Stomach (tissue), 9 donors: ENCODE measurements around the gene PTPRG. TPM values are rescaled to one million over a fixed set of nuclear protein-coding genes. Genes with fewer than 3 reads are reported as not detected.
"Not testable (repeated sequence)": the region's sequence is repeated elsewhere in the genome, so short reads cannot be mapped to it uniquely, and the experiment has no call there.

Source experiments
- DNase-seq, 2 donors: peaks; one replicate each; pipeline versions ENCODE4 v3.0.0 to v3.0.0-alpha.2; 2013 to 2019
- H3K27ac ChIP-seq, 5 donors: fragments of 200-600 bp in 4 of 5; sonication (generic) in 4 of 5; one replicate each; pipeline ENCODE4 v1.5.1; 2013 to 2019; ENCODE audit warnings: mild to moderate bottlenecking in 1 of 5, moderate library complexity in 1 of 5
- H3K27me3 ChIP-seq, 3 donors: fragments of 200-600 bp; sonication (generic); one replicate each; pipeline ENCODE4 v1.5.1; 2017 to 2019; ENCODE audit warnings: mixed run types in 1 of 3
- H3K36me3 ChIP-seq, 4 donors: fragments of 200-600 bp; sonication (generic); 1 replicate in 3 of 4; 2 replicates in 1 of 4; pipeline ENCODE4 v1.5.1; 2016 to 2019
- H3K4me1 ChIP-seq, 4 donors: fragments of 200-600 bp; sonication (generic); one replicate each; pipeline ENCODE4 v1.5.1; 2016 to 2019
- H3K4me3 ChIP-seq, 4 donors: fragments of 200-600 bp; sonication (generic) in 3 of 4; one replicate each; pipeline ENCODE4 v1.5.1; 2016 to 2019; ENCODE audit warnings: mild to moderate bottlenecking in 1 of 4
- H3K9me3 ChIP-seq, 4 donors: fragments of 200-600 bp; sonication (generic); one replicate each; pipeline ENCODE4 v1.5.1; 2016 to 2019
- EP300 ChIP-seq: sonication (generic); formaldehyde crosslinking; IDR thresholded peaks from one replicate; pipeline ENCODE4 v1.6.1; 2017; ENCODE audit warnings: antibody characterized with exemption
- POLR2A ChIP-seq, 4 donors: fragments of 450-650 bp; IDR thresholded peaks; one replicate each; pipeline ENCODE4 v1.6.1; 2016; ENCODE audit warnings: antibody characterized with exemption in 4 of 4, control low read depth in 2 of 4, mild to moderate bottlenecking in 1 of 4, moderate library complexity in 1 of 4
- POLR2AphosphoS5 ChIP-seq, 3 donors: sonication (generic); formaldehyde crosslinking; IDR thresholded peaks; one replicate each; pipeline ENCODE4 v1.6.1; 2016; ENCODE audit warnings: antibody characterized with exemption in 3 of 3
- WGBS, 5 donors: extraction: QIAGEN DNeasy Blood & Tissue Kit in 3 of 5; methylation state at CpG; one replicate each; pipeline versions ENCODE4 v1.1.5 to v1.1.7; 2013 to 2018; 5-methylcytosine and 5-hydroxymethylcytosine counted together
- intact Hi-C: fragments of 100-400 bp; cut with DNase I; formaldehyde crosslinking; loops from one replicate; pipeline ENCODE4 v1.15.1; 2023; ENCODE audit warnings: low total_unique reads
- polyA plus RNA-seq, 3 donors: library from polyadenylated mRNA; stranded (reverse); fragments of 200-250 nt; gene quantifications; one replicate each; pipeline ENCODE4 v1.2.3, GENCODE V29; 2013
- total RNA-seq, 5 donors: library from RNA; depleted of rRNA; stranded (reverse); fragments of >200 nt; gene quantifications; one replicate each; pipeline versions ENCODE4 v1.1.0 to v1.2.3, GENCODE V29; 2014 to 2016
- TF ChIP-seq, protein P1 (sequence below), 7 experiments: fragments of 450-650 bp in 4 of 7; fragments of 200-600 bp in 3 of 7; sonication (generic) in 3 of 7; IDR thresholded peaks; one replicate each; pipeline ENCODE4 v1.5.1; 2016 to 2019; ENCODE audit warnings: antibody characterized with exemption in 7 of 7, control low read depth in 2 of 7, mild to moderate bottlenecking in 1 of 7
- donor health status: healthy with polysubstance abuse.
- donor health status: Bipolar disorder and iron deficiency.
- donor health status: healthy.

Gene PTPRG
- total and polyA plus RNA-seq, 8 donors: 2.4 to 96.0 (median 22.0) TPM

DNA sequence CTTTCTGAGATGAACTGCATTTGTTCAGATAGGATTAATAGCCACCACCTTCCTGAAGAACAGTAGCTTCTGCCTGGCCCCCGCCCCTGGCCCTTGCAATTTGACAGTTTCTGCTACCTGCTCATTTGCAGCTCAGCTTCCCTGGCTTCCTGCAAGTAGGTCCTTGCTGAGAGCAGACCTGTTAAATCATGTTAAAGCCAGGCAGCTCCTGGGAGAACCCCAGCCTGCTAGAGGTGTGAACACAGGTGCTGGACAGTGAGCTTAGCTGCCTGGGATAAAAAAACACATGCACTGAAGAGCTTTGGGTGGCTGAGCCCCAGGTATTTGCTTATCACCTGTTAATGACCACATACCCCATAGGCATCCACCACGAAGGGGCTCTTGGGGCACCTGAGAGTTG is 143.4 kb downstream of the PTPRG start:
- WGBS, 5 donors: 66 to 82% (median 72%) methylated on average over 2 of the region's 2 CpGs
- H3K9me3 ChIP-seq: no peaks in the 10 kb centered on the region
- peaks cover 0 to 15% (median 0%) of the 10 kb centered on the region in 4 donors for H3K4me1 ChIP-seq
- no peaks in the 10 kb centered on the region for H3K36me3 ChIP-seq
- DNase-seq: peak in 1 of 2 donors; percentile 30
- TF ChIP-seq POLR2A (IDR thresholded peaks at IDR 0.05): no peak
- no peak for TF ChIP-seq POLR2AphosphoS5 (IDR thresholded peaks at IDR 0.05)
- TF ChIP-seq, protein P1, sequence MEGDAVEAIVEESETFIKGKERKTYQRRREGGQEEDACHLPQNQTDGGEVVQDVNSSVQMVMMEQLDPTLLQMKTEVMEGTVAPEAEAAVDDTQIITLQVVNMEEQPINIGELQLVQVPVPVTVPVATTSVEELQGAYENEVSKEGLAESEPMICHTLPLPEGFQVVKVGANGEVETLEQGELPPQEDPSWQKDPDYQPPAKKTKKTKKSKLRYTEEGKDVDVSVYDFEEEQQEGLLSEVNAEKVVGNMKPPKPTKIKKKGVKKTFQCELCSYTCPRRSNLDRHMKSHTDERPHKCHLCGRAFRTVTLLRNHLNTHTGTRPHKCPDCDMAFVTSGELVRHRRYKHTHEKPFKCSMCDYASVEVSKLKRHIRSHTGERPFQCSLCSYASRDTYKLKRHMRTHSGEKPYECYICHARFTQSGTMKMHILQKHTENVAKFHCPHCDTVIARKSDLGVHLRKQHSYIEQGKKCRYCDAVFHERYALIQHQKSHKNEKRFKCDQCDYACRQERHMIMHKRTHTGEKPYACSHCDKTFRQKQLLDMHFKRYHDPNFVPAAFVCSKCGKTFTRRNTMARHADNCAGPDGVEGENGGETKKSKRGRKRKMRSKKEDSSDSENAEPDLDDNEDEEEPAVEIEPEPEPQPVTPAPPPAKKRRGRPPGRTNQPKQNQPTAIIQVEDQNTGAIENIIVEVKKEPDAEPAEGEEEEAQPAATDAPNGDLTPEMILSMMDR (IDR thresholded peaks at IDR 0.05): no peak
- no peak for TF ChIP-seq EP300
- intact Hi-C loops: no loop called here
- no peak overlapping the region for H3K4me3 ChIP-seq
- H3K27ac ChIP-seq: no peak overlapping the region
- no peaks in the 10 kb centered on the region for H3K27me3 ChIP-seq

DNA sequence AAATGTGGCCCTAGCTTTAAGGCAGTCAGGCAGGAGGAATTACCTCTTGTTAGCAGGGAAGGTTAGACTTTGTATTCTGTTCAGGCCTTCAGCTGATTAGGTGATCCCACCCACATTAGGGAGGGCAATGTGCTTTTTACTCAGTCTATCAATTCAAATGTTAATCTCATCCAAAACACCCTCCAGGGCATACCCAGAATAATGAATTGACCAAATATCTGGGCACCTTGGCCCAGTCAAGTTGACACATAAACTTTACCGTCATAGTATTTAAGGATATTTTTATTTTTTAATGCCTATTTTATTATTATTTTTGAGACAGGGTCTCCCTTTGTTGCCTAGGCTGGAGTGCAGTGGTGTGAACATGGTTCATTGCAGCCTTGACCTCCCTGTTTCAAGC is 146.1 kb downstream of the PTPRG start:
- Histone ChIP-seq H3K9me3 (peaks cover 0 to 4% (median 0%) of the 10 kb centered on the region in 4 donors), H3K36me3 (no peaks in the 10 kb centered on the region), H3K27me3 (no peaks in the 10 kb centered on the region), H3K4me1 (peaks cover 0 to 6% (median 0%) of the 10 kb centered on the region in 4 donors), H3K27ac (no peak overlapping the region), H3K4me3 (no peak overlapping the region)
- no peak for DNase-seq
- WGBS, 5 donors: 97 to 100% (median 100%) methylated on average over 1 of the region's 1 CpG
- intact Hi-C loops: no loop called here
- no peak for TF ChIP-seq POLR2A (IDR thresholded peaks at IDR 0.05)
- TF ChIP-seq, protein P1 (IDR thresholded peaks at IDR 0.05): no peak
- TF ChIP-seq POLR2AphosphoS5 (IDR thresholded peaks at IDR 0.05): no peak
- TF ChIP-seq EP300: no peak

DNA sequence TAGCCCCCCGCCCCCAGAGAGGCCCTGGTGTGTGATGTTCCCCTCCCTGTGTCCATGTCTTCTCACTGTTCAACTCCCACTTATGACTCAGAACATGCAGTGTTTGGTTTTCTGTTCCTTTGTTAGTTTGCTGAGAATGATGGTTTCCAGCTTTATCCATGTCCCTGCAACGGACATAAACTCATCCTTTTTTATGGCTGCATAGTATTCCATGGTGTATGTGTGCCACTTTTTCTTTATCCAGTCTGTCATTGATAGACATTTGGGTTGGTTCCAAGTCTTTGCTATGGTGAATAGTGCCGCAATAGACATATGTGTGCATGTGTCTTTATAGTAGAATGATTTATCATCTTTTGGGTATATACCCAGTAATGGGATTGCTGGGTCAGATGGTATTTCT is 149.5 kb downstream of the PTPRG start:
- DNase-seq, H3K27ac ChIP-seq, H3K27me3 ChIP-seq: not testable (repeated sequence)

DNA sequence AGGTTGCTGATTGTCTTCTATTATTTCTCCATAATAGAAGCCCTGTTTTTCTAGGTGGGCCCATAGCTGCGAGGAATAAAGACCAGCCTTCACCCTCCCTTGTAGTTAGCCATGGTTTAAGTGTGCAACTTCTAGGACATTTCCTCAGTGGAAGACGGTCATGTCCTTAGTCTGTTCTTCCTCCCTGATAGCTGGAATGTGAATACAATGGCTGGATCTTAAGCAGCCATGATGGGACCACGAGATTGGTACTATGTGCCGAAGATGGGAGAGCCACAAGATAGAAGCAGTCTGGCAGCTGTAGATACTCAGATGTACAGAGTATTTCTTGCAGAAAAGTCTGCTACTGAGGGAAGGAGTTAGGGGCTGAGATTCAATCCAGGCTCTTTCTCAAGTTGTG is 152.9 kb downstream of the PTPRG start:
- 70 to 98% (median 85%) methylated on average over 4 of the region's 4 CpGs for WGBS, 5 donors
- TF ChIP-seq POLR2A (IDR thresholded peaks at IDR 0.05) (no peak), EP300 (no peak), POLR2AphosphoS5 (IDR thresholded peaks at IDR 0.05) (no peak)
- TF ChIP-seq, protein P1 (IDR thresholded peaks at IDR 0.05): no peak
- Histone ChIP-seq H3K9me3 (peaks cover 0 to 4% (median 0%) of the 10 kb centered on the region in 4 donors), H3K36me3 (no peaks in the 10 kb centered on the region), H3K27ac (no peak overlapping the region), H3K4me1 (no peaks in the 10 kb centered on the region), H3K4me3 (no peak overlapping the region), H3K27me3 (no peaks in the 10 kb centered on the region)
- DNase-seq: no peak
- intact Hi-C loops: no loop called here

More for the DNA sequence above, 149.5 kb downstream of the PTPRG start:
- H3K9me3 ChIP-seq, H3K36me3 ChIP-seq, H3K4me1 ChIP-seq, intact Hi-C loops, H3K4me3 ChIP-seq: not testable (repeated sequence)
- 86 to 98% (median 91%) methylated on average over 3 of the region's 3 CpGs for WGBS, 5 donors

DNA sequence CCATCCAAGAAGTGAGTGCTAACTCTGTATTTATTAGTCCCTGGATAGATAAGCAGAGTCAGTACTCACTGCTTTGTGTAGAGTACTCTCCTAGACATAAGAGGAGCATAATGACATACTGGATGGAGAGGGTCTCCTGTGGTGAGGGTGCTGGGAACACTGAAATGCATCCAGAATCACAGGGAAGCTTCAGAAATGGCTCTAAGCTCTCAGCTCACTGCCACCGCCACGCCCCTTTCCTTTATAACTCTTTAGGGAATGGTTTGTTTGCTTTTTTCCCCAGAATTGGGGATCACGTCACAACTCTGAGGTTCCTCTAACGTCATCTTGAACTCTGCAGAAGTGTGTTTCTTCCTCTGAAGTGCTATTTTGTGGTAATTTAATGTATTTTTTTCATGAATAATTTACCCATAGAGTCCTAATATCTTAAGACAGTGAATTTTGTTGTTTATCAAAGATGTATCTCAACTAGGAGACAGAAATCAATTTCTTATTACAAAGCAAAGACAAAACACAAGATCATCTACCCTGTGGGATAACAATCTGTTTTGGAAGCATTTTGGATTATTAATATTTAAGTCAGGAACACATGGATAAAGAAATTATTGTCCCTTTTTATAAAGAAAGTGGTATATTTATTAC is 154.6 kb downstream of the PTPRG start:
- Histone ChIP-seq H3K9me3 (peaks cover 0 to under 1% (median 0%) of the 10 kb centered on the region in 4 donors), H3K27ac (no peak overlapping the region), H3K36me3 (no peaks in the 10 kb centered on the region), H3K27me3 (no peaks in the 10 kb centered on the region), H3K4me1 (no peaks in the 10 kb centered on the region), H3K4me3 (no peak overlapping the region)
- no peak for DNase-seq
- intact Hi-C loops: no loop called here
- 75 to 88% (median 80%) methylated on average over 4 of the region's 4 CpGs for WGBS, 5 donors
- TF ChIP-seq POLR2A (IDR thresholded peaks at IDR 0.05) (no peak), POLR2AphosphoS5 (IDR thresholded peaks at IDR 0.05) (no peak), EP300 (no peak)
- TF ChIP-seq, protein P1 (IDR thresholded peaks at IDR 0.05): no peak

DNA sequence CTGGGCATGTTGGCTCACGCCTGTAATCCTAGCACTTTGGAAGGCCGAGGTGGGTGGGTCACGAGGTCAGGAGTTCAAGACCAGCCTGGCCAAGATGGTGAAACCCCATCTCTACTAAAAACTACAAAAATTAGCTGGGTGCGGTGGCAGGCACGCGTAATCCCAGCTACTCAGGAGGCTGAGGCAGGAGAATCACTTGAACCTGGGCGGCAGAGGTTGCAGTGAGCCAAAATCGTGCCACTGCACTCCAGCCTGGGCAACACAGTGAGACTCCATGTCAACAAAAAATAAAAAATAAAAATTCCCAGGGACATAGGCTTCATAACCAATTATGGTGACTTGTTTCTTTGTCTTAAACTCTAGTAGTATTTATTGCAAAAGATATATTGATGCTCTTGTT is 155.3 kb downstream of the PTPRG start:
- H3K36me3 ChIP-seq, H3K4me1 ChIP-seq, H3K4me3 ChIP-seq, intact Hi-C loops, H3K27ac ChIP-seq, H3K27me3 ChIP-seq, H3K9me3 ChIP-seq, DNase-seq: not testable (repeated sequence)
- 86 to 90% (median 87%) methylated on average over 8 of the region's 8 CpGs for WGBS, 5 donors
